SK-N-SH (cell line): ENCODE results near the gene MALL.

Experiments used
- ELF1 ChIP-seq: IDR thresholded peaks from 2 replicates; pipeline ENCODE4 v1.4.0; 2012
- EP300 ChIP-seq, 2 experiments: IDR thresholded peaks; 2 replicates each; pipeline versions ENCODE4 v1.4.0 to v1.6.1; 2012; ENCODE audit warnings: borderline replicate concordance in 1 of 2, low read depth in 1 of 2, low read length in 1 of 2
- EZH2phosphoT487 ChIP-seq: fragments of 200-600 bp; sonication (generic); IDR thresholded peaks from 2 replicates; pipeline ENCODE4 v1.6.1; 2017; ENCODE audit warnings: low read depth, mixed run types, mild to moderate bottlenecking, antibody characterized with exemption, moderate library complexity, borderline replicate concordance
- NFIC ChIP-seq: IDR thresholded peaks from 2 replicates; pipeline ENCODE4 v1.4.0; 2012; ENCODE audit warnings: borderline replicate concordance
- NRF1 ChIP-seq: IDR thresholded peaks from 2 replicates; pipeline ENCODE4 v1.6.1; 2012; ENCODE audit warnings: low read depth, mild to moderate bottlenecking, low read length
- POLR2AphosphoS5 ChIP-seq: IDR thresholded peaks from 2 replicates; pipeline ENCODE4 v1.6.1; 2012; ENCODE audit warnings: low read depth, low read length
- RAD21 ChIP-seq: IDR thresholded peaks from 2 replicates; pipeline ENCODE4 v1.6.1; 2012; ENCODE audit warnings: mild to moderate bottlenecking, low read length
- RCOR1 ChIP-seq: fragments of 150-350 bp; IDR thresholded peaks from 2 replicates; pipeline ENCODE4 v1.6.1; 2017; ENCODE audit warnings: antibody characterized with exemption, low read length
- TF ChIP-seq, protein P1 (sequence below): fragments of 200-600 bp; sonication (generic); IDR thresholded peaks from 2 replicates; pipeline ENCODE4 v1.6.1; 2017; ENCODE audit warnings: antibody characterized with exemption, mild to moderate bottlenecking, moderate library complexity
- TF ChIP-seq, protein P2 (sequence below): IDR thresholded peaks from 2 replicates; pipeline ENCODE4 v1.6.1; 2012; ENCODE audit warnings: mild to moderate bottlenecking, low read depth, low read length, moderate library complexity
- TF ChIP-seq, protein P3 (sequence below): fragments of 150-350 bp; IDR thresholded peaks from 2 replicates; pipeline ENCODE4 v1.6.1; 2017; ENCODE audit warnings: antibody characterized with exemption, low read length, low read depth, borderline replicate concordance
- TF ChIP-seq, protein P4 (sequence below): IDR thresholded peaks from 2 replicates; pipeline ENCODE4 v1.4.0; 2012; ENCODE audit warnings: low read depth, borderline replicate concordance

DNA sequence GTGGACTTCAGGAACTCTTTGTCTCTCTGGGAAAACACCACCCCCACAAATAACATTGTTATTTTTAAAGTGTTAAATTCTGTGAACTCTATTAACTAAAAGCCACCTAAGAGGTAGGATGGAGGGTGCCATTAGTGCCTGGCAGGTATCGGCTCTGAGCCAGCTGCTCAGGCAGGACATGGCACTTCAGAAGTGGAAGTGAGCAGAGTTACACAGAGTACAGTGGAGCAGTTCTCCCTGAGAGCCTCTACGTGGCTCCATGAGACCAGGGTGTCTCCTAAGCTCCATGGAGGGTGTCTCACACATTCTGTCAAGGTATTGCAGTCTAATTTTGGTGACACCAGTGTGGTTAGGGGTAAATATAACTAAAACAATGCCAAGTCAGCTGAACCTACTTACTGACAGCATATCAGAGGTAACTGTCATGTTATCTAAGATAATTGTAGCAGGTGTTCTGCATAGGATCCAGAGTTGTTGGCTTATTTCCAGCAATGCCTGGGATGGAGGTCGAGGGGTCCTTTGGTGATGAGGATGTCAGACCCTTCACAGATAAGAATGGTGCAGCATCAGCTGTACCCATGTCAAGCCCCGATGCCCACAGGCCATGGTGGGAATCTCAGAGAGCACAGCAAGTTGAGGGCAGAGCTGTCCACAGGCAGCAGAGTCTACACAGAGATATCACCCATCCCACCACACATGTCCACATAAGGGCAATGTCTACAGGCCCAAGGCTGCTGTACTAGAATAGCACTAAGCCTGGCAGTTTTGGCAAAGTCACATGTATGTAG lies 8.6 kb upstream of the MALL start:
- TF ChIP-seq, protein P1, sequence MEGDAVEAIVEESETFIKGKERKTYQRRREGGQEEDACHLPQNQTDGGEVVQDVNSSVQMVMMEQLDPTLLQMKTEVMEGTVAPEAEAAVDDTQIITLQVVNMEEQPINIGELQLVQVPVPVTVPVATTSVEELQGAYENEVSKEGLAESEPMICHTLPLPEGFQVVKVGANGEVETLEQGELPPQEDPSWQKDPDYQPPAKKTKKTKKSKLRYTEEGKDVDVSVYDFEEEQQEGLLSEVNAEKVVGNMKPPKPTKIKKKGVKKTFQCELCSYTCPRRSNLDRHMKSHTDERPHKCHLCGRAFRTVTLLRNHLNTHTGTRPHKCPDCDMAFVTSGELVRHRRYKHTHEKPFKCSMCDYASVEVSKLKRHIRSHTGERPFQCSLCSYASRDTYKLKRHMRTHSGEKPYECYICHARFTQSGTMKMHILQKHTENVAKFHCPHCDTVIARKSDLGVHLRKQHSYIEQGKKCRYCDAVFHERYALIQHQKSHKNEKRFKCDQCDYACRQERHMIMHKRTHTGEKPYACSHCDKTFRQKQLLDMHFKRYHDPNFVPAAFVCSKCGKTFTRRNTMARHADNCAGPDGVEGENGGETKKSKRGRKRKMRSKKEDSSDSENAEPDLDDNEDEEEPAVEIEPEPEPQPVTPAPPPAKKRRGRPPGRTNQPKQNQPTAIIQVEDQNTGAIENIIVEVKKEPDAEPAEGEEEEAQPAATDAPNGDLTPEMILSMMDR, result no peak
- no peak for TF ChIP-seq ELF1
- no peak for TF ChIP-seq EP300 (IDR thresholded peaks at IDR 0.05; ENCODE audit: borderline replicate concordance in 1 of 2, low read depth in 1 of 2, low read length in 1 of 2)
- TF ChIP-seq RAD21, result no peak
- TF ChIP-seq, protein P2, sequence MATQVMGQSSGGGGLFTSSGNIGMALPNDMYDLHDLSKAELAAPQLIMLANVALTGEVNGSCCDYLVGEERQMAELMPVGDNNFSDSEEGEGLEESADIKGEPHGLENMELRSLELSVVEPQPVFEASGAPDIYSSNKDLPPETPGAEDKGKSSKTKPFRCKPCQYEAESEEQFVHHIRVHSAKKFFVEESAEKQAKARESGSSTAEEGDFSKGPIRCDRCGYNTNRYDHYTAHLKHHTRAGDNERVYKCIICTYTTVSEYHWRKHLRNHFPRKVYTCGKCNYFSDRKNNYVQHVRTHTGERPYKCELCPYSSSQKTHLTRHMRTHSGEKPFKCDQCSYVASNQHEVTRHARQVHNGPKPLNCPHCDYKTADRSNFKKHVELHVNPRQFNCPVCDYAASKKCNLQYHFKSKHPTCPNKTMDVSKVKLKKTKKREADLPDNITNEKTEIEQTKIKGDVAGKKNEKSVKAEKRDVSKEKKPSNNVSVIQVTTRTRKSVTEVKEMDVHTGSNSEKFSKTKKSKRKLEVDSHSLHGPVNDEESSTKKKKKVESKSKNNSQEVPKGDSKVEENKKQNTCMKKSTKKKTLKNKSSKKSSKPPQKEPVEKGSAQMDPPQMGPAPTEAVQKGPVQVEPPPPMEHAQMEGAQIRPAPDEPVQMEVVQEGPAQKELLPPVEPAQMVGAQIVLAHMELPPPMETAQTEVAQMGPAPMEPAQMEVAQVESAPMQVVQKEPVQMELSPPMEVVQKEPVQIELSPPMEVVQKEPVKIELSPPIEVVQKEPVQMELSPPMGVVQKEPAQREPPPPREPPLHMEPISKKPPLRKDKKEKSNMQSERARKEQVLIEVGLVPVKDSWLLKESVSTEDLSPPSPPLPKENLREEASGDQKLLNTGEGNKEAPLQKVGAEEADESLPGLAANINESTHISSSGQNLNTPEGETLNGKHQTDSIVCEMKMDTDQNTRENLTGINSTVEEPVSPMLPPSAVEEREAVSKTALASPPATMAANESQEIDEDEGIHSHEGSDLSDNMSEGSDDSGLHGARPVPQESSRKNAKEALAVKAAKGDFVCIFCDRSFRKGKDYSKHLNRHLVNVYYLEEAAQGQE, result no peak
- TF ChIP-seq, protein P3, sequence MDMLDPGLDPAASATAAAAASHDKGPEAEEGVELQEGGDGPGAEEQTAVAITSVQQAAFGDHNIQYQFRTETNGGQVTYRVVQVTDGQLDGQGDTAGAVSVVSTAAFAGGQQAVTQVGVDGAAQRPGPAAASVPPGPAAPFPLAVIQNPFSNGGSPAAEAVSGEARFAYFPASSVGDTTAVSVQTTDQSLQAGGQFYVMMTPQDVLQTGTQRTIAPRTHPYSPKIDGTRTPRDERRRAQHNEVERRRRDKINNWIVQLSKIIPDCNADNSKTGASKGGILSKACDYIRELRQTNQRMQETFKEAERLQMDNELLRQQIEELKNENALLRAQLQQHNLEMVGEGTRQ, result no peak
- TF ChIP-seq POLR2AphosphoS5, result no peak
- TF ChIP-seq, protein P4, sequence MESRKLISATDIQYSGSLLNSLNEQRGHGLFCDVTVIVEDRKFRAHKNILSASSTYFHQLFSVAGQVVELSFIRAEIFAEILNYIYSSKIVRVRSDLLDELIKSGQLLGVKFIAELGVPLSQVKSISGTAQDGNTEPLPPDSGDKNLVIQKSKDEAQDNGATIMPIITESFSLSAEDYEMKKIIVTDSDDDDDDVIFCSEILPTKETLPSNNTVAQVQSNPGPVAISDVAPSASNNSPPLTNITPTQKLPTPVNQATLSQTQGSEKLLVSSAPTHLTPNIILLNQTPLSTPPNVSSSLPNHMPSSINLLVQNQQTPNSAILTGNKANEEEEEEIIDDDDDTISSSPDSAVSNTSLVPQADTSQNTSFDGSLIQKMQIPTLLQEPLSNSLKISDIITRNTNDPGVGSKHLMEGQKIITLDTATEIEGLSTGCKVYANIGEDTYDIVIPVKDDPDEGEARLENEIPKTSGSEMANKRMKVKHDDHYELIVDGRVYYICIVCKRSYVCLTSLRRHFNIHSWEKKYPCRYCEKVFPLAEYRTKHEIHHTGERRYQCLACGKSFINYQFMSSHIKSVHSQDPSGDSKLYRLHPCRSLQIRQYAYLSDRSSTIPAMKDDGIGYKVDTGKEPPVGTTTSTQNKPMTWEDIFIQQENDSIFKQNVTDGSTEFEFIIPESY, result no peak
- TF ChIP-seq EZH2phosphoT487, result no peak
- no peak for TF ChIP-seq NFIC
- no peak for TF ChIP-seq RCOR1
- TF ChIP-seq NRF1, result no peak
